ENCODE data around the gene IGSF9. TPM values are rescaled to one million over a fixed set of nuclear protein-coding genes. Genes with fewer than 3 reads are reported as not detected.

Gene IGSF9
- total RNA-seq, 2 donors from 2014 or later = 0.99 TPM; not detected in 1

- no peaks in the 10 kb centered on the region for H3K36me3 ChIP-seq
- DNase-seq (ENCODE audit: low spot score) = no peak
Observed at GRCh38 chr1:159974350-159974965, 29.0 kb upstream of the IGSF9 start.

GRCh38 chr1:159973350-159973940, 28.0 kb upstream of the IGSF9 start:
- no peaks in the 10 kb centered on the region for H3K9me3 ChIP-seq

More at GRCh38 chr1:159974350-159974965, 29.0 kb upstream of the IGSF9 start:
- TF ChIP-seq CTCF (IDR thresholded peaks at IDR 0.05) = no peak
- no peak for ATAC-seq (ENCODE audit: insufficient number of reproducible peaks, low FRiP score, low read depth)
- Histone ChIP-seq H3K27ac (no peak overlapping the region), H3K27me3 (replicated peaks; ENCODE audit: insufficient read depth) (no peaks in the 10 kb centered on the region), H3K9me3 (no peaks in the 10 kb centered on the region), H3K4me3 (no peak overlapping the region), H3K4me1 (ENCODE audit: control insufficient read depth in 1 of 2, low read depth in 2 of 2) (no peaks in the 10 kb centered on the region)

GRCh38 chr1:159972443-159973205, 27.2 kb upstream of the IGSF9 start:
- no peak for ATAC-seq (ENCODE audit: insufficient number of reproducible peaks, low FRiP score, low read depth)

More at GRCh38 chr1:159973350-159973940, 28.0 kb upstream of the IGSF9 start:
- no peak for TF ChIP-seq CTCF (IDR thresholded peaks at IDR 0.05)
- no peak overlapping the region for H3K27ac ChIP-seq
- DNase-seq (ENCODE audit: low spot score) = no peak
- no peaks in the 10 kb centered on the region for H3K36me3 ChIP-seq
- no peaks in the 10 kb centered on the region for H3K27me3 ChIP-seq (replicated peaks; ENCODE audit: insufficient read depth)
- H3K4me3 ChIP-seq = no peak overlapping the region
- H3K4me1 ChIP-seq (ENCODE audit: control insufficient read depth in 1 of 2, low read depth in 2 of 2) = no peaks in the 10 kb centered on the region
- no peak for ATAC-seq (ENCODE audit: insufficient number of reproducible peaks, low FRiP score, low read depth)

DNA sequence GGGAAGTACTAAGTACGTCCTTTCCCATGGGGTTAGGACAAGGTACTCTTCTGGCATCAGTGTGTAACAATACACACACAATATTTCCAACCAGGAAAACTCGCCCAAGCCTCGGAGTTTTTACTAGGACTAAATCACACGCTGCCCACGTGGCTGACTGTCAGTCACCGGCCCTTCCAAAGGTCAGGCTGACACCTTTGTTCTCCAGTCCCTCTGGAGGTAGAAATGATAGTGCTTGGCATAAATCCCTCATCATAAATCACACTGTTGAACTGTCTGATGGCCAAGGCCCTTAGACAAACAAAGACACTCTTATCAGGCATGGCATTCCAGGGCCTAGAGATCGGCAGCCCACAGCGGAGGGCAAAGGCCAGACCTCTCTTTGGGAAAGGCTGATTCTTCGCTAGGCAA, 25.5 kb upstream of the IGSF9 start:
- no peak overlapping the region for H3K4me3 ChIP-seq
- no peaks in the 10 kb centered on the region for H3K36me3 ChIP-seq
- no peak overlapping the region for H3K27ac ChIP-seq
- ATAC-seq (ENCODE audit: insufficient number of reproducible peaks, low FRiP score, low read depth) (no peak), DNase-seq (ENCODE audit: low spot score) (no peak)
- no peaks in the 10 kb centered on the region for H3K4me1 ChIP-seq (ENCODE audit: control insufficient read depth in 1 of 2, low read depth in 2 of 2)
- no peaks in the 10 kb centered on the region for H3K27me3 ChIP-seq (replicated peaks; ENCODE audit: insufficient read depth)
- no peaks in the 10 kb centered on the region for H3K9me3 ChIP-seq
- TF ChIP-seq CTCF (IDR thresholded peaks at IDR 0.05) = no peak

More at GRCh38 chr1:159972443-159973205, 27.2 kb upstream of the IGSF9 start:
- H3K27ac ChIP-seq = no peak overlapping the region
- no peaks in the 10 kb centered on the region for H3K27me3 ChIP-seq (replicated peaks; ENCODE audit: insufficient read depth)
- no peaks in the 10 kb centered on the region for H3K4me1 ChIP-seq (ENCODE audit: control insufficient read depth in 1 of 2, low read depth in 2 of 2)
- no peak for DNase-seq (ENCODE audit: low spot score)
- H3K36me3 ChIP-seq = no peaks in the 10 kb centered on the region
- H3K9me3 ChIP-seq = no peaks in the 10 kb centered on the region
- no peak for TF ChIP-seq CTCF (IDR thresholded peaks at IDR 0.05)
- no peak overlapping the region for H3K4me3 ChIP-seq

DNA sequence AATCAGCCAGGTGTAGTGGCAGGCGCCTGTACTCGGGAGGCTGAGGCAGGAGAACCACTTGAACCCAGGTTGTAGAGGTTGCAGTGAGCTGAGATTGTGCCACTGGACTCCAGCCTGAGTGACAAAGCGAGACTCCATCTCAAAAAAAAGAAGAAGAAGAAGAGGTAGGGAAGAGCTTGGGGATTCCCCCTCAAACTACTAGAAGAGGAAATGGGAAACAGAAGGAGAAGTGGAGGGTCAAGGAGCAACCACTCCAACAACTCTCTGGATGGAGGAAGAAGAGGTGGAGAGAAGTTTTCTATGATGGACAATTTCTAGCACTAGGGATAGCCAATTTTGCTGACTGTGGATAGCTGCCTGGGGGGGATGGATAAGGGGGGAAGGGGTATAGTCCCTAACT, 23.5 kb upstream of the IGSF9 start:
- Histone ChIP-seq H3K27ac (no peak overlapping the region), H3K4me3 (no peak overlapping the region), H3K27me3 (replicated peaks; ENCODE audit: insufficient read depth) (no peaks in the 10 kb centered on the region), H3K36me3 (no peaks in the 10 kb centered on the region), H3K9me3 (no peaks in the 10 kb centered on the region), H3K4me1 (ENCODE audit: control insufficient read depth in 1 of 2, low read depth in 2 of 2) (no peaks in the 10 kb centered on the region)
- DNase-seq (ENCODE audit: low spot score) = no peak
- ATAC-seq (ENCODE audit: insufficient number of reproducible peaks, low FRiP score, low read depth) = no peak
- TF ChIP-seq CTCF (IDR thresholded peaks at IDR 0.05) = no peak
